Fibroblast of pulmonary artery (primary cell): ENCODE measurements around the gene RIC1.

Experiments
- DNase-seq: peaks from one replicate; pipeline ENCODE4 v3.0.0-alpha.2; 2010; ENCODE audit warnings: low read depth
- H3K4me3 ChIP-seq: replicated peaks from 2 replicates; pipeline ENCODE4 v1.5.1; 2011; ENCODE audit warnings: low read depth, mild to moderate bottlenecking, control low read depth, low read length, moderate library complexity
- TF ChIP-seq, protein P1 (sequence below): IDR thresholded peaks from 2 replicates; pipeline ENCODE4 v1.5.1; 2011; ENCODE audit warnings: mild to moderate bottlenecking, control low read depth, low read length, inconsistent platforms; ENCODE audit errors: missing control alignments

Gene RIC1

DNA sequence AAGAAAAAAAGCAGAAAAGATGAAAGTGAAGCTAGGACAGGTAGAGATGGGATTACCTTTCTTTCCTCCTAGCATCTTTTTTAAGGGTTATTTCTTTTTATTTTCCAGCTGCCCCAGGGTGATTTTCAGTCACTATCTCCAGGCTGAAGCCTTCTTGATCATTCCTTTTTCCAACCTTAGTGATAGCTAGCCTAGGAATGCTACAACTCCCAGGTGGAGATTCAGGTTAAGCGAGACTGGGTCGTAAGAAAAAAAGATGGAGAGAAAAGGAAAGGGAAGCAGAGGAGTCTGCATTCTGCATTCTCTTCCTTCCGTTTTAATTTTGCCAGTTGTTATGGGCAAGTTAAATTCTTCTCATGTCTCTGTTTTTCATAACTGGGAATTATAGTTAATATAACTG lies 36.7 kb upstream of the RIC1 start:
- no peak for DNase-seq
- H3K4me3 ChIP-seq = no peak overlapping the region
- TF ChIP-seq, protein P1, sequence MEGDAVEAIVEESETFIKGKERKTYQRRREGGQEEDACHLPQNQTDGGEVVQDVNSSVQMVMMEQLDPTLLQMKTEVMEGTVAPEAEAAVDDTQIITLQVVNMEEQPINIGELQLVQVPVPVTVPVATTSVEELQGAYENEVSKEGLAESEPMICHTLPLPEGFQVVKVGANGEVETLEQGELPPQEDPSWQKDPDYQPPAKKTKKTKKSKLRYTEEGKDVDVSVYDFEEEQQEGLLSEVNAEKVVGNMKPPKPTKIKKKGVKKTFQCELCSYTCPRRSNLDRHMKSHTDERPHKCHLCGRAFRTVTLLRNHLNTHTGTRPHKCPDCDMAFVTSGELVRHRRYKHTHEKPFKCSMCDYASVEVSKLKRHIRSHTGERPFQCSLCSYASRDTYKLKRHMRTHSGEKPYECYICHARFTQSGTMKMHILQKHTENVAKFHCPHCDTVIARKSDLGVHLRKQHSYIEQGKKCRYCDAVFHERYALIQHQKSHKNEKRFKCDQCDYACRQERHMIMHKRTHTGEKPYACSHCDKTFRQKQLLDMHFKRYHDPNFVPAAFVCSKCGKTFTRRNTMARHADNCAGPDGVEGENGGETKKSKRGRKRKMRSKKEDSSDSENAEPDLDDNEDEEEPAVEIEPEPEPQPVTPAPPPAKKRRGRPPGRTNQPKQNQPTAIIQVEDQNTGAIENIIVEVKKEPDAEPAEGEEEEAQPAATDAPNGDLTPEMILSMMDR = no peak

DNA sequence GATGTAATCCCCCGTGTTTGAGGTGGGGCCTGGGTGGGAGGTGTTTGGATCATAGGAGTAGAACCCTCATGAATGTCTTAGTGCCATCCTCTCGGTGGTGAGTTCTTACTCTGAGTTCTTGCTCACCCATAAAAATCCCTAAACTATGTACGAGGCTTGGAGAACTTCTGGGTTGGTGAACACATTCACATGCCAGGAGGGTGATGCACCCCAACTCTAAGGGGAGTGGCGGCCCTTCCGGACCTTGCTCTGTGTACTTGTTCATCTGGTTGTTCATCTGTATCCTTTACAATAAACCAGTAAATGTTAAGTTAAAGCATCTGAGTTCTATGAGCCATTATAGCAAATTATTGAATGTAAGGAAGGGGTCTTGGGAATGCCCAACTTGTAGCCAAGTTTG lies 36.0 kb upstream of the RIC1 start:
- TF ChIP-seq, protein P1 = no peak

DNA sequence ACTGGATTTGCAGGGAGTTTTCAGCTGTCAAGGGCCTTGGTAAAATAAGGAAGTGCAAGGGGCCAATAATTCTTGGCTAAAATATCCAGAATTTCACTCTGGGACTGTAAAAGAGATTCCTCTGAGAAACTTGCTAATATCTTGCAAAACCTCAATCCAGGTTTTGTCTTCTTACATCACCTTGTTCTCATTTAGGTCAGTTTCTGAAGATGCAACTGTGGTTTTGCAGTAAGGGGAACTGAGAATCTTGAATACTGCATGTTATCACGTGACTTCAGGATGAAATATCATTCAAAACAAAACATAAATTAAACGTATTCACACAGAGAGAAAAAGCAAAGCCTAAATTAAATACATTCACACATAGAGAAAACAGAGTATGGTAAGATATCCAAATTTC lies 35.0 kb upstream of the RIC1 start:
- no peak for DNase-seq
- TF ChIP-seq, protein P1 = no peak
- H3K4me3 ChIP-seq = no peak overlapping the region

More for the DNA sequence above, 36.0 kb upstream of the RIC1 start:
- DNase-seq = no peak
- no peak overlapping the region for H3K4me3 ChIP-seq

DNA sequence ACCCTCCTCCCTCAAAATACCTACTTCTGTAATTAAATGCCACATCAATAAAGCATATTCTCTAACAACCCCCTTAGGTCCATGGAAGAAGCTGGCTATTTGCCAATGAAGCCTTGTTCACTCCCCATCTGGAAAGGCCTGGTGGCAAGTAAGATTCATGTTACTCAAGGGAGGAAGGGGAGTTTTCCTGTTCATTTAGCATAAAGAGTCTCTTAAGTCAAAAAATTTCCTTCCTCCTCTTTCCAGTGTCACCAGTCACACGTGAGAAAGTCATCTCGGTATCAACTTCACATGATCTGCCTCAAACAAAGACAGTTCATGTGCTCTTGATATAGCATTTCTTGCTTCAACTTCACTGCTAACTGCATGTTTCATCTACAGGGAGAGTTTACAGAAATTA lies 32.7 kb upstream of the RIC1 start:
- peak; percentile 42 for DNase-seq
- TF ChIP-seq, protein P1 = no peak
- no peak overlapping the region for H3K4me3 ChIP-seq

DNA sequence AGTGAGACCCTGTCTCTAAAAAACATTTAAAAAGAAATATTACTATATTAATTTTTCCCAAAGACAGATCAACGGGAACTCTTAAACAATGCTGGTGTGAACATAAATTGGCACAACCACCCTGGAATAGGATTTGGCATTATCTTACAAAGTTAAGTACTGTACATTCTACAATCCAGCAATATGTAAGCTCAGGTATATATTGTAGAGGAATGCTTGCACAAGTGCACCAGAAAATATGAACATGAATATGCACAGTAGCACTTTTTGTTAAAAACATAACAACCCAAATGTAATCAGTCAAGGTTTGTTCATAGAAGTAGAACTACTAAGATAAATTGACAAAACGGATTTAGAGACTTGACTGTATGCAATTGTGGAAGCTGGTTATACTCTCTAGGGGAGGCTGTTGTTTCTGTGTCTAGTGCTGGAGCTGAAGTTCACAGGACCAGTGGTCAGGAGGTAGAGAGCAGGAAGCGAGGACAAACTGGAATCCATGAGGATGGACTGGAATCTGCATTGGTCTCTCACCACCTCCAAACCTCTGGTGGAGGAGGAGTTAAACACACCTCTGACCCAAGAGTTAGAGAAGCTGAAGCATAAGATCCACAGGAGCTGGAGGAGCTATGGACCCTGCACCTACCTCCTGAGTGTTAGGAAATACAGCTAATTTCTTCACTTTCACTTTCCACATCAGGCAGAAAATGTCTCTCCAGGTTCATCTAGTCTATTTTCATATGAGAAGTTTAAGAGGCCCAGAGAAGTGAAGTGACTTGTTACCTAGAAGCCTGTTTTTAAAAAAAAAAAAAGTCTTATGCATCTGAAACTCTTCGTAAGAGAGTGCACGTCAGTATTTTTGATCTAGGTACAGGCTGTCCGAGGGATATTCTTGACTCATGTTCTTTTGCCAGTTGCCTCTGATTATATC lies 20.3 kb upstream of the RIC1 start:
- DNase-seq = peak; percentile 12
- peak overlapping the region; percentile 2 for H3K4me3 ChIP-seq
- TF ChIP-seq, protein P1 = no peak

DNA sequence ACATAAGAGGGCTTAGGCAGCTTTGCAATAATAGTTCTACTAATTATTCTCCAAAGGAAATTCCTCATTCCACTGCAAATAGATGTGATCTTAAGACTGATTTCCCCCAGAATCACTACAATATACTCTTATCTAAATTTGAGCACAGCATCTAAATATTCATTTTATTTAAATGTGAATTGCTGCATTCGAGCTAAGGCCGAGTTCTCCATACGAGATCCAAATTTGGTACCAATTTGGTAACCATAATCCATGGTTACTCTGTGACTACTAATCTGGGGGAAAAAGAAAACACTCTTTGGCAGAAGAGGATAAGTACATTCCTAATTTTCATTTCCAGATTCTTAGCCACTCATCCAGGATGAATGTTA lies 19.7 kb upstream of the RIC1 start:
- TF ChIP-seq, protein P1 = no peak
- H3K4me3 ChIP-seq = peak overlapping the region; percentile 2

DNA sequence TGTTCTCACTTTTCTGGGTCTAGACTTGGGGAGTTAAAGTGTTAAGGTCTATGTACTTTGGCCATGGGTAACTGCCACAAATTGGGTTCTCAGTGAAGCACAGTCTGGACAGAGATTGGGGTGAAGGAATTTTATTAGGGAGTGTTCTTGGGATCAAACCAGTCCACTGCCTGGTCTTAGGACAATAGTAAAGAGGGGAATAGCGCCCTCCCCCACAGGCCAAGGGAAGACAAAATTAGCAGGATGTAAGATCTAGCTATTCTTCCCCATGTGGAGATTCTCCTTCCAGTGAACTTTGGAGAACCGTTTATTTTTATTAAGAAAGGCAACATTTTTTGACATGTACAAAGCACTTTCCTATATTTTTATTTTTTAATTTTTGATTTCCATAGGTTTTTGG lies 18.4 kb upstream of the RIC1 start:
- no peak for DNase-seq
- H3K4me3 ChIP-seq = no peak overlapping the region
- TF ChIP-seq, protein P1 = no peak

More for the DNA sequence above, 19.7 kb upstream of the RIC1 start:
- DNase-seq = no peak
